Lung (tissue), 12 donors: ENCODE data around the gene TSPAN2. TPM values are rescaled to one million over a fixed set of nuclear protein-coding genes. Genes with fewer than 3 reads are reported as not detected.

ENCODE experiments used
- ATAC-seq: fragments of 200-7000 bp; cut with Tn5 transposase; one replicate; pipeline ENCODE4 v1.9.1; 2020; ENCODE audit warnings: moderate number of reproducible peaks; ENCODE audit not compliant: insufficient read depth, low FRiP score
- DNase-seq, 3 donors: peaks; one replicate each; pipeline ENCODE4 v3.0.0-alpha.2; 2013 to 2017
- H3K27ac ChIP-seq, 2 donors: one replicate each; pipeline ENCODE4 v1.5.1; 2013; ENCODE audit warnings: mild to moderate bottlenecking in 2 of 2, moderate library complexity in 2 of 2, control low read depth in 1 of 2, inconsistent platforms in 1 of 2, low read depth in 1 of 2, low read length in 1 of 2
- H3K27me3 ChIP-seq, 3 donors: one replicate each; pipeline ENCODE4 v1.5.1; 2013; ENCODE audit warnings: low read length in 2 of 3; ENCODE audit not compliant: control insufficient read depth in 3 of 3, insufficient read depth in 3 of 3
- H3K36me3 ChIP-seq, 4 donors: one replicate each; pipeline ENCODE4 v1.5.1; 2013; ENCODE audit warnings: low read length in 4 of 4, mild to moderate bottlenecking in 1 of 4, moderate library complexity in 1 of 4; ENCODE audit not compliant: control insufficient read depth in 4 of 4, insufficient read depth in 4 of 4
- H3K4me1 ChIP-seq, 5 donors: one replicate each; pipeline ENCODE4 v1.5.1; 2013; ENCODE audit warnings: low read length in 5 of 5, mild to moderate bottlenecking in 2 of 5, moderate library complexity in 1 of 5; ENCODE audit not compliant: control insufficient read depth in 5 of 5, insufficient read depth in 5 of 5
- H3K4me3 ChIP-seq: one replicate; pipeline ENCODE4 v1.5.1; 2013; ENCODE audit warnings: mild to moderate bottlenecking, control low read depth, moderate library complexity
- H3K9ac ChIP-seq, 2 donors: one replicate each; pipeline ENCODE4 v1.5.1; 2013; ENCODE audit warnings: low read length in 2 of 2, control low read depth in 1 of 2; ENCODE audit not compliant: insufficient read depth in 1 of 2
- H3K9me3 ChIP-seq, 4 donors: one replicate each; pipeline ENCODE4 v1.5.1; 2013; ENCODE audit warnings: low read length in 3 of 4, mild to moderate bottlenecking in 1 of 4, moderate library complexity in 1 of 4; ENCODE audit not compliant: control insufficient read depth in 4 of 4, insufficient read depth in 3 of 4
- CTCF ChIP-seq: IDR thresholded peaks from 2 replicates; pipeline ENCODE4 v1.5.1; 2012; ENCODE audit warnings: mild to moderate bottlenecking; ENCODE audit errors: control extremely low read depth, extremely low read depth
- WGBS, 2 donors: extraction: QIAGEN DNeasy Blood & Tissue Kit; methylation state at CpG; one replicate each; pipeline ENCODE4 v1.1.7; 2013; 5-methylcytosine and 5-hydroxymethylcytosine counted together
- polyA plus RNA-seq, 2 donors: library from polyadenylated mRNA; stranded (reverse); fragments of 200-250 nt; gene quantifications; one replicate each; pipeline ENCODE4 v1.2.1, GENCODE V29; 2013
- total RNA-seq, 2 donors: library from RNA; depleted of rRNA in 1 of 2; stranded (reverse); fragments of >200 nt in 1 of 2; gene quantifications; one replicate each; pipeline ENCODE4 v1.2.1, GENCODE V29; 2014 to 2021
- donor health status: control.
- donor health status: control.
- donor health status: Bipolar disorder and iron deficiency.
- donor health status: healthy.
- donor health status: DM: yes; HTN: yes; CAD: no.

The TSPAN2 gene
- total and polyA plus RNA-seq, 4 donors: 1.5 to 10.4 (median 8.2) TPM

- H3K9me3 ChIP-seq: peaks cover 0 to 4% (median 0%) of the 10 kb centered on the region in 4 donors
- 81 to 89% methylated on average over 2 of the region's 2 CpGs for WGBS, 2 donors
- no peak for TF ChIP-seq CTCF
- no peak overlapping the region for H3K9ac ChIP-seq
- no peaks in the 10 kb centered on the region for H3K36me3 ChIP-seq
- no peaks in the 10 kb centered on the region for H3K27me3 ChIP-seq
- no peaks in the 10 kb centered on the region for H3K4me1 ChIP-seq
- ATAC-seq (no peak), DNase-seq (no peak)
- no peak overlapping the region for H3K27ac ChIP-seq
- H3K4me3 ChIP-seq: no peak overlapping the region
Observed at GRCh38 chr1:115013792-115014191, 75.5 kb downstream of the TSPAN2 start.

- Histone ChIP-seq H3K4me3 (no peak overlapping the region), H3K36me3 (no peaks in the 10 kb centered on the region), H3K9ac (no peak overlapping the region), H3K27ac (no peak overlapping the region), H3K9me3 (peaks cover 0 to 8% (median 0%) of the 10 kb centered on the region in 4 donors), H3K27me3 (no peaks in the 10 kb centered on the region), H3K4me1 (no peaks in the 10 kb centered on the region)
- no peak for TF ChIP-seq CTCF
- 78 to 91% methylated on average over 1 of the region's 1 CpG for WGBS, 2 donors
- DNase-seq: no peak
- ATAC-seq: no peak
Observed at GRCh38 chr1:115012434-115012833, 76.9 kb downstream of the TSPAN2 start.

GRCh38 chr1:115012006-115012405, 77.3 kb downstream of the TSPAN2 start:
- TF ChIP-seq CTCF: no peak
- Histone ChIP-seq H3K9me3 (peaks cover 0 to 8% (median 0%) of the 10 kb centered on the region in 4 donors), H3K27ac (no peak overlapping the region), H3K27me3 (no peaks in the 10 kb centered on the region), H3K4me3 (no peak overlapping the region), H3K9ac (no peak overlapping the region), H3K36me3 (no peaks in the 10 kb centered on the region), H3K4me1 (no peaks in the 10 kb centered on the region)
- 96 to 97% methylated on average over 1 of the region's 1 CpG for WGBS, 2 donors
- no peak for DNase-seq
- ATAC-seq: no peak

GRCh38 chr1:115006191-115006590, 83.1 kb downstream of the TSPAN2 start:
- TF ChIP-seq CTCF: no peak
- Histone ChIP-seq H3K4me3 (no peak overlapping the region), H3K27me3 (peaks cover 0 to 3% (median 0%) of the 10 kb centered on the region in 3 donors), H3K27ac (no peak overlapping the region), H3K36me3 (no peaks in the 10 kb centered on the region), H3K4me1 (no peaks in the 10 kb centered on the region), H3K9me3 (peaks cover 0 to 3% (median 0%) of the 10 kb centered on the region in 4 donors), H3K9ac (no peak overlapping the region)
- no peak for ATAC-seq
- WGBS, 2 donors: 81 to 93% methylated on average over 2 of the region's 2 CpGs
- DNase-seq: no peak
